ENCODE measurements around the gene RSBN1.

The RSBN1 gene

GRCh38 chr1:113813218-113813617, 942 bp upstream of the RSBN1 start:
- H3K4me3 ChIP-seq (ENCODE audit: low read depth, low read length): no peak overlapping the region
- no peak for DNase-seq (ENCODE audit: low read depth)
- no peak for TF ChIP-seq CTCF (IDR thresholded peaks at IDR 0.05; ENCODE audit: low read depth, low read length, missing control alignments)

GRCh38 chr1:113812661-113813135, 422 bp upstream of the RSBN1 start:
- no peak for TF ChIP-seq CTCF (IDR thresholded peaks at IDR 0.05; ENCODE audit: low read depth, low read length, missing control alignments)
- H3K4me3 ChIP-seq (ENCODE audit: low read depth, low read length): peak overlapping the region; percentile 45
- DNase-seq (ENCODE audit: low read depth): no peak

- TF ChIP-seq CTCF (IDR thresholded peaks at IDR 0.05; ENCODE audit: low read depth, low read length, missing control alignments): no peak
These were observed 954 bp downstream of the RSBN1 start for GRCh38 chr1:113811156-113811887.

GRCh38 chr1:113809670-113810602, 2.3 kb downstream of the RSBN1 start:
- TF ChIP-seq CTCF (IDR thresholded peaks at IDR 0.05; ENCODE audit: low read depth, low read length, missing control alignments): no peak
- H3K4me3 ChIP-seq (ENCODE audit: low read depth, low read length): peak overlapping the region; percentile 88
- no peak for DNase-seq (ENCODE audit: low read depth)

More at GRCh38 chr1:113811156-113811887, 954 bp downstream of the RSBN1 start:
- DNase-seq (ENCODE audit: low read depth): peak; percentile 10
- peak overlapping the region; percentile 88 for H3K4me3 ChIP-seq (ENCODE audit: low read depth, low read length)

GRCh38 chr1:113808450-113809195, 3.7 kb downstream of the RSBN1 start:
- no peak for TF ChIP-seq CTCF (IDR thresholded peaks at IDR 0.05; ENCODE audit: low read depth, low read length, missing control alignments)
- DNase-seq (ENCODE audit: low read depth): no peak
- no peak overlapping the region for H3K4me3 ChIP-seq (ENCODE audit: low read depth, low read length)

GRCh38 chr1:113805639-113806038, 6.6 kb downstream of the RSBN1 start:
- no peak for DNase-seq (ENCODE audit: low read depth)
- TF ChIP-seq CTCF (IDR thresholded peaks at IDR 0.05; ENCODE audit: low read depth, low read length, missing control alignments): no peak
- H3K4me3 ChIP-seq (ENCODE audit: low read depth, low read length): no peak overlapping the region
